HG03159 (cell line): Measurements from ENCODE around the gene FAM3A.
A peak's percentile ranks its signal among the peaks of the same experiment; 100 is the strongest.

Experiments used
- ATAC-seq: cut with Tn5 transposase; IDR thresholded peaks from one replicate; pipeline ENCODE4 v1.9.1; 2021; ENCODE audit warnings: mild to moderate bottlenecking, moderate library complexity; ENCODE audit not compliant: unreplicated experiment

The FAM3A gene

DNA sequence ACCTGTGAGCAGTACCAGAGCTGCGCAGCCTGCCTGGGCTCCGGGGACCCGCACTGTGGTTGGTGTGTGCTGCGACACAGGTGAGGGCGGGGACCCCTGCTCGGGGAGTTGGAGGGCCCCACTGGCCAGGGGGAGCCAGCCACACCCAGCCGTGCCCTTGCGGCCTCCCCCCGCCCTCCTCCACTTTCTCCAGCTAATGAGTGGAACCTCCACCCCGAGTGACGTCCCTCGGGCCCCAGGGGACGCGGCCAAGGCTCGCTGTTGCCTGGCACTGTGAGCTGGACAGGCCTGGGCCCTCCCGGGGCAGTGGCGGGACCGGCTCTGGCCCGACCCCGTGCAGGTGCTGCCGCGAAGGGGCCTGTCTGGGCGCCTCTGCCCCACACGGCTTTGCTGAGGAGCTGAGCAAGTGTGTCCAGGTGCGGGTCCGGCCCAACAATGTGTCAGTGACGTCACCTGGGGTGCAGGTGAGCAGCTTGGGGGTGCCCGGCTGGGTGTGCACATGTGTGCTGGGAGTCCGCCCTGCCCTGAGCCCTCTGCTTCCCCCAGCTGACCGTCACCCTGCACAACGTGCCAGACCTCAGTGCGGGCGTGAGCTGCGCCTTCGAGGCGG, 52.3 kb downstream of the FAM3A start:
- no peak for ATAC-seq

DNA sequence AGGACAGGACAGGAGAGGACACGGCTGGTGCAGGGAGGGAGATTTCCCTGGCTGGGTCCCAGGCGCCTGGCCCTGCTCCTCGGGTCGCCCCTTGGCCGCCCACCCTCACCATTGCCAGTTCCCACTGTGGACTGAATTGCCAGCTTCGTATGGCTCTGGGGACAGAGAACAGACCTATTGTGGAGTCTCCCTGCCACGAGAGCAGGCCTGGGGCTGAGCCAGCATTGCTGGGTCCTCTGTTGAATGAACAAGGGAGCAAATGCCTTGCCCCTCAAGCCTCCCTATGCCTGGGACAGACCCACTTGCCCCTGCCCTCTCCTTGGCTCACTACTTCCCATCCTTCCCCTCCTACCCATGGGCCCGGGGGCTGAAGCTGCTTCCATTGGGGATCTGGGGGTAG, 53.6 kb downstream of the FAM3A start:
- no peak for ATAC-seq

DNA sequence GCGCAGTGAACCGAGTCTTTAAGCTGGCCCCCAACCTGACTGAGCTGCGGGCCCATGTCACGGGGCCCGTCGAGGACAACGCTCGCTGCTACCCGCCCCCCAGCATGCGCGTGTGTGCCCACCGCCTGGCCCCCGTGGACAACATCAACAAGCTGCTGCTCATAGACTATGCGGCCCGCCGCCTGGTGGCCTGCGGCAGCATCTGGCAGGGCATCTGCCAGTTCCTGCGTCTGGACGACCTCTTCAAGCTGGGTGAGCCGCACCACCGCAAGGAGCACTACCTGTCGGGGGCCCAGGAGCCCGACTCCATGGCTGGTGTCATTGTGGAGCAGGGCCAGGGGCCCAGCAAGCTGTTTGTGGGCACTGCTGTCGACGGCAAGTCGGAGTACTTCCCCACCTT, 55.7 kb downstream of the FAM3A start:
- ATAC-seq: no peak

DNA sequence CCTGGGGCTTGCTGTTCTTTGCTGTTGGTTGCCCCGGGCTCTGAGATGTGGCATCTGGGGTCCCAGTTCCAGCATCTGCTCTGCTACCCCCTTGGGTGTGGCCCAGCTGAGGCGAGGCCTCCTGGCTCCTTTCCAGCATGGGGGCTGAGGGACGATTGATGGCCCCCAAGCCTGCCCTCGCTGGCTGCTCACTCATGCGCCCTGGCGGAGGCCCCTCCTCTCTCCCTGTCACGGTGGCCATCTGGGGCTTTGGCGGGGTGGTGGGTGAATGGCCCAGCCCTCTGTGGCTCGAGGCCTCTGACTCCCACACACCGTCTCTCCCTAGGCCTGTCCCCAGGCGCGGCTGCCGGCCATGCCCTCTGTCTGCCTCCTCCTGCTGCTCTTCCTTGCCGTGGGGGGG, 56.2 kb downstream of the FAM3A start:
- no peak for ATAC-seq

DNA sequence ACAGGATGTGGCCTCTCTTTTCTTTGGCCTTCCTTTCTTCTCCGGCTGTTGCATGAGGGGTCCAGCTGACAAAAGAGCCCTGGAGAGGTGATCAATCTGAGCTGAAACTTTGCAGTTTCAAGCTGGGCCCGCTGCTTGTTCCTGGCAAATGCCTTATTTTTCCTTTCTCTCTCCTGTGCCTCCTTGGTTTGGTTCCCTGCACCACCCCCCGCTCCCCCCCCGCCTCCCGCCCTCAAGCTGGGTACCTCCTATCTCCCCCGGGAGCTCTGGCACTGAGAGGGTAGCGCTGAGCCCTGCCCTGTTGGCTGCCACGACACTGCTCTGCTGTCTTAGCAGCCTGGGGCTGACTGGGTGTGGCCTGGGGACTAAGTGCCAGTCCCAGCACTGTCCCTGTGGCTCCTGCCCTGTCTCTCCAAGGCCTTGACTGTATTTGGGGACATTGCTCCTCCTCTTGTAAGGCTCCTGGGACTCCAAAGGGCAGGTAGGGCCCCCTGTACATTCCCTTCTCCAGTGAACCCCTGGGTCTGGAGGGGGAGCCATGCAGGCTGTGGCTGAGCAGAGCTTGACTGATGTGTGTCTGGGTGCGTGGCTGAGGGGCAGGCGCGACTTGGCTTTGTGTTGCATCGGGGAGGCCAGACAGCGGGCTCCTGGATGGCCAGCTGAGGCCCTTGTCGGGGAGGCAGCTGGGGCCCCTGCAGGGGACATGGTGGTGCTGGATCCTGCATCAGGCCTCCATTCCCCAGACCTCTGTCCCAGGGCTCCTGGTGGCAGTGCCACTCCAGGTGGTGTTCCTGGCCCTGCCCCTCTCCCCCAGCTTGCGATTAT, 56.9 kb downstream of the FAM3A start:
- no peak for ATAC-seq

DNA sequence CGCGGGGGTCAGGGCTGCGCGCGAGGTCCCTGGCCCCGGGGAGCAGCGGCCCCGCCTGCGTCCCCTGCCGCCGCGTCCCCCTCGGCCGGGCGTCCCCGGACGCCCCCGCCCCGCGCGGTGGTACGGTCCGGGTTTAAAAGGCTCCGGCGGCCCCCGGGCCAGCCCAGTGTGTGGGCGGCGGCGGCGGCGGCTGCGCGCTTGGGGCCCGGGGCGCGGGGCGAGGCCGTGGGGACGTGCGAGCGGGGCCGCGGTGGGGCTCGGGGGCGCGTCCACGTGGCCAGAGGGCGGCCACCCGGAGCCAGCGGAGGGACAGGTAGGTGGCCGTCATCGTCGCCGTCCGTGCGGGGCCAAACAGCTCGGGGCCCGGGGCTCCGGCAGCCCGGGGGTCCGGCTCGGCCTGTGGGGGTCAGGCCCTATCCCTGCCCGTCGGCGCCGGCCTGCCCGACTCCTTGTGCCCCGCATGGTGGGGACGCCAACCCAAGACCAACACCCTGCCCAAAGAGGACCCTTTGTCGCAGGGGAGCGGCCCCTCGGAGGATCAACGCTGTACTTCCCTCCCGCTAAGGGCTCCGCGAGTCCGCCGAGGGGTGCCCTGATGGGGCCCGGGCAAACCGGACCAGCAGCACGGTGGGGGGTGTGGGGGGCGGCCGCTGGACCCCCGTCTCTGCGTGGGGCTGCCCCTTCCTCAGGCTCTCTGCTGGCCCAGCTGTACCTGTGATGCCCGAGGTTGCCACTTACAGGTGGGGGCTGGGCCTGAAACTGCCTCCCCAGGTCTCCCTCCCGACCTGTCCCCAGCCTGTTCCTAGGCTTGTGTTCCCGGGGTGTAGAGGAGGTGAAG, 57.7 kb downstream of the FAM3A start, which contains the start of gene PLXNA3:
Gene PLXNA3 (plus strand): TSS at position 166 of the 838 bp plus-strand sequence. CDS start 1,903 bp downstream, outside the sequence.
- peak; percentile 39 for ATAC-seq

DNA sequence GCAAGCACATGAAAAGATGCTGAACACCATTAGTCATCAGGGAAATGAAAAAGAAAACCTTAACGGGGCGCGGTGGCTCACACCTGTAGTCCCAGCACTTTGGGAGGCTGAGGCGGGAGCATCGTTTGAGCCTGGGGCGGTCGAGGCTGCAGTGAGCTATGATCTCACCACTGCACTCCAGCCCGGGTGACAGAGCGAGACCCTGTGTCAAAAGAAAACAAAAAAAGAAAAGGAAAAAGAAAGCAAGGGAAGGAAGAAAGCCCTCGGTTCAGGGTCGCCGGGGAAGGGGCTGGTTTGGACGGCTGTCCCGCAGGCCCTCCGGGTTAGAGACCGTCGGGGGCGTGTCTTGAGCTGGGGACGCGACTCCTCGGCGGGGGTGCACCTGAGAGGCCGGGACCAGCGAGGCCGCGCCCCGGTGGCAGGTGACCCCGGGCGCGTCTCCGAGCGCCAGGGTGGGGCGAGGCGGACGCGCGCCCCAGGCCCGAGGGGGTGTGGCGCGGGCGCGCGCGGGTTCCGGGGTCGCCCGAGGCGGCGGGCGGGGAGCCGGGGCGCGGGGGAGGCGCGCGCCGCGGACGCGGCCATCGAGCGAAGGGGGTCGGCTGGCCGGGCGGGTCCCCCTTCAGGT, 58.4 kb downstream of the FAM3A start:
- peak; percentile 57 for ATAC-seq
